Hepatic stellate cell (primary cell): ENCODE data around the gene IFIT1B.
A peak's percentile ranks its signal among the peaks of the same experiment; 100 is the strongest.
"Not testable (repeated sequence)": the region's sequence is repeated elsewhere in the genome, so short reads cannot be mapped to it uniquely, and the experiment has no call there.

Source experiments
- DNase-seq: peaks from one replicate; pipeline ENCODE4 v3.0.0; 2011; ENCODE audit warnings: low spot score

Gene IFIT1B

DNA sequence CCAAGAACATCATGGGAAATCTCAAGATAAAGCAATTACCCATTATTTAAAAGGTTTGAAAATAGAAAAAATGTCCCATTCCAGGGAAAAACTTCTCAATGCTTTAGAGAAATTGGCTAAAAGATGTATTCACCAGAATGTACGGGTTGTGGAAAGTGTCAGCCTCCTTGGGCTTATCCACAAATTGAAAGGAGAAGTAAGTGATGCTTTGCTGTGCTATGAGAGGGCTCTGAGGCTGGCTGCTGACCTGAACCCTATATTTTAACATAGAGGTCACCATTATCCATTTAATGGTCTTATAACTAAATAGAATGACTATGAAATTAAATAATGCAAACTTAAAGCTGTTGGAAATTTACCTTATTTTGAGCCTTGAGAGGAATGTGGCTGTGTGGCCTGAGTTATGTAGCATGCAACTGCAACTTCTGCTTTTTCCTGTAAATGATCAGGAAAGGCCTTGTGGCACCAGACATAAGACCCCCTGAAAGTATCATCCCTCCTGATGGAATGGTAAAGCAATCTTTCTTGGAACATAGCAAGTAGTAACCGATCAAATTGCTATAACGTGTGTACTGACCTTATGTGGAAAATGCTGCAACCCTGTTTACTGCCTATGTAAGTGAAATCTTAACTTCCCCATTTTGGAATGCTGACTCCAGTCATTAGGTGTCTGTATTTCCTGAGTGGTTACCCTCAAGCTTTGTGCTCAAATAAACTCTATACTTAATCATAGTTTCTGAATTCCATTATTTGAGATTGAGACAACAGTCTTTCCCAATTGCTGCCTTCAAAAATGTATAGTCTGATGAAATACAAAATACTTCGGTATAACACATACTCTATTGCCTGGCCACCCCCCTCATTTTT is 6.9 kb downstream of the IFIT1B start:
- no peak for DNase-seq

DNA sequence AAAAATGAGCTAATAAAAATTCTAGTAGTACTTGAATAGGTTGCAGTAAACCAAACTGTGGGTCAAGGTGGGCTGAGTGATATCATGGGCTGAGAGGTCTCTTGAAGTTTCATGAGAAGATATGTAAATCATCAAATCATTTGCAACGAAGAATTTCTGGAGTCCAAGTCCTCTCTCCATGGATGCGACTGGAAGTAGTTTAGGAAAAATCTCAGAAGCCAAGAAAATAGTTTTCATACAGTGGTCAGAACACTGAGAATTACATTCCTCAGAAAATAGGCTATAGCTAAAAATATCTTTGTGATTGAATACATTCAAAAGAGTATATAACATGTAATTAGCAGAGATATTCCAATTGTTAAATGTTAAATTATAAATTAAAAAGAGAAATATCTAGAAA is 10.9 kb downstream of the IFIT1B start:
- no peak for DNase-seq

DNA sequence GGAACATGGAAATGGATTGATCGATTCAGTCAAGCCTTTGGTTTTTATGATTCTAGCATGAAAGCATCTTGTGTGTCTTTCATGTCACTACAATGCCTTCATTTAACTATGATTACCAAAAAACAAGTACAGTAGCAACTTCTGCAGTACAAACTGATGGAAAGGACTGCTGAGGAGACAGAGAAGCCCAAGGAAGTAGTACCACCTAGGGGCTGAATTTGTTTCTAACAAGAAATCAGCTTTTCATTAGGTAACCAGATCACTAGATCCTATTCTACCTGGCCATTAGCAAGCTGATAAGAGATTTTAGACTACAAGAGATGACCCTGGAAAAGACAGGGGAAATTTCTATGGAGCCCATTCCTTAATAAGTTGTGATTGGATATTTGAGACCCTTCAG is 11.4 kb downstream of the IFIT1B start:
- peak; percentile 21 for DNase-seq

DNA sequence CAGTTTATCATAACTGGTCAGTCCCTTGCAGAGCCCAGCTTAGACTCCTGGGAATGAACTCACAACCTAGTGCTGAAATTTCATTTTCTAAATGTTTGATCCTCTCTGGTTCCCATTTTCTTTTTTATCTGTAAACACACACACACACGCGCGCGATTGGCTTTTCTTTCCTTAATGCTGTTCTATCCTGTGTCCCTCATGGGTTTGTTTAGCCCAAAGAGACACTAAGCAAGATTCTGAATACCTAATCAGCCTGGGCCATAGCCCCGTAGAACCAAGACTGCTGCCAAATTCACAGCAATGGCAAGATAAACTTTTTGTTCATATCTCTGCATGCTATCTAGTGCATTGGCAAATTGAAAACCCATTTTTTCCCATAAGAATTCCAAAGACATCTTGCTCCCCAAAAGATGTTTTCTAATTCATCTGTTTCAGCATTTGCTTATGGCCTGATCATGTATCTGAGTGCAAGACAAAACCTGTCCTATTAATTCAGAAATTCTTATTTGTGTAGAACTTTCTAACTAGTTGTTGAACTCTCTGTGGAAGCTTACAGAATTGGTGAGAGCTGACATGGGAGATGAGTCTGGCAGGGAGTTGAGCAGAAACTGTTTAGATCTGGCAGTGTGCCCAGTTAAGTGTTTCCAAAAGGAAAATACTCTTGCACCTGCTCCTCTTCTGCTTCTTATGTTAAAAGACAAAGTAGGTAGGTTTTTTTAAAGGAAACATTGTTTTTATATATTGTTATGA is 12.8 kb downstream of the IFIT1B start:
- no peak for DNase-seq

- not testable (repeated sequence) for DNase-seq
Observed at GRCh38 chr10:89391226-89391576, 13.3 kb downstream of the IFIT1B start.

DNA sequence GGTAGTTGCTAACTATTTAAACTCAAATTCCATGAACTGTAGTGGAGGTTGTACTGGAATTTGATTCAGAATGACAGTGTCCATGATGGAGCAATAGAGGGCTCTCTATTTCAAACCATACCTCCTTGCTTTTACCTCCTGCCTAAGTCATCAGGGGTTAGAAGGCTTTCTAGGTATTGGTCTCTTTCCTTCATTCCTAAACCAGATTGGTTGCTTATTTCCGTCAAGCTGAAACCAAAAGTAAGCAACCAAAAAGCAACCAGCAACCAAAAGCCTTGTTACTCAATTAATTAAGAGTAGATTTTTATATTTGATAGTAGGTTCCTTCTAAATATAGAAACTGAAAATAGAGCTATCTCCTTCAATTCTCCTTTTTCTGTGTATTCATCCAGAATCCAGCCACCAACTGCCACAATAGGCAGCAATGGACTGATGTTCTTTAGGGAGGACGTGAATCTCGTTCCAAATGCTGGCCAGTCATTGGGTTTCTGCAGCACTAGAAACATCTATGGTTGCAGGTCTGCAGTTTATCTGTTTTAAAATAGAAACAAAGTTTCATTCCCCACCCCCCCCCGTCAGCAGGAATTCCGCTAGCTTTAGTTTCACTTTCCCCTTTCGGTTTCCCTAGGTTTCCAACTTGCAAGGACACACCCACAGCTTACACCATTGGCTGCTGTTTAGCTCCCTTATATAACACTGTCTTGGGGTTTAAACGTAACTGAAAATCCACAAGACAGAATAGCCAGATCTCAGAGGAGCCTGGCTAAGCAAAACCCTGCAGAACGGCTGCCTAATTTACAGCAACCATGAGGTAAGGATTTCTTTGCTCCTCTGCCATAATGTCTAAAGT is 14.3 kb downstream of the IFIT1B start, which contains the start of gene IFIT1:
Gene IFIT1 (plus strand): TSS at position 717 of the 850 bp plus-strand sequence. CDS start 90 bp downstream, at position 807.
- peak; percentile 67 for DNase-seq

- peak; percentile 53 for DNase-seq
Observed at GRCh38 chr10:89392974-89393373, 15.1 kb downstream of the IFIT1B start.

DNA sequence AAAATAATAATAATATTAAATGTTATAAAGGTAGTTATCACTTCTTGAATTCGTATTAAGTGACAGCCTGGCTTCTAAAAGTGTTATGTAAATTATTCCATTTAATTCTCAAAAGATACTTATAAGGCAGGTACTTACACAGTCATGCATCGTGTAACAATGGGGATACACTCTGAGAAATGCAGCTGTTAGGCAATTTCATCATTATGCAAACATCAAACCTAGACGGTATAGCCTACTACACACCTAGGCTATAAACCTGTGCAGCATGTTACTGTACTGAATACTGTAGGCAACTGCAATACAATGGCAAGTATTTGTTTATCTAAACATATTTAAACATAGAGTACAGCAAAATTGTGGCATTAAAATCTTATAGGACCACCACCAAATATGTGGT is 16.0 kb downstream of the IFIT1B start:
- DNase-seq, result no peak

- DNase-seq, result no peak
Observed at GRCh38 chr10:89395141-89395540, 17.3 kb downstream of the IFIT1B start.

- DNase-seq, result peak; percentile 11
Observed at GRCh38 chr10:89398003-89398749, 20.3 kb downstream of the IFIT1B start.

DNA sequence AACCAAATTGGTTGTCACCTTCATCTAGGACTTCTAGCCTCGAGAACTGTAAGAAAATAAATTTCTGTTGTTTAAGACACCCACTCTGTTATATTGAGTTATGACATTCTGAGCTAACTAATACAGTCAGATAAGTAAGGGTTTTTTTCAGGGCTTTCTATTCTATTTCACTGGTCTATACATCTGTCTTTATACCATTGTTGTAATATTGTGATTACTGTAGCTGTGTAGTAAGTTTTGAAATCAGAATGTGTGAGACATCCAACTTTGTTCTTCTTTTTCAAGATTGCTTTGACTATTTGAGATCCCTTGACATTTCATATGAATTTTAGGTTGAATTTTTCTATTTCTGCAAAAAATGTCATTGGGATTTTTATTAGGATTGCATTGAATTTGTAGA is 22.1 kb downstream of the IFIT1B start:
- DNase-seq, result no peak

DNA sequence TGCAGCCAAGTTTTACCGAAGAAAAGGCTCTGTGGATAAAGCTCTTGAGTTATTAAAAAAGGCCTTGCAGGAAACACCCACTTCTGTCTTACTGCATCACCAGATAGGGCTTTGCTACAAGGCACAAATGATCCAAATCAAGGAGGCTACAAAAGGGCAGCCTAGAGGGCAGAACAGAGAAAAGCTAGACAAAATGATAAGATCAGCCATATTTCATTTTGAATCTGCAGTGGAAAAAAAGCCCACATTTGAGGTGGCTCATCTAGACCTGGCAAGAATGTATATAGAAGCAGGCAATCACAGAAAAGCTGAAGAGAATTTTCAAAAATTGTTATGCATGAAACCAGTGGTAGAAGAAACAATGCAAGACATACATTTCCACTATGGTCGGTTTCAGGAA is 25.2 kb downstream of the IFIT1B start:
- DNase-seq, result no peak

- DNase-seq, result no peak
Observed at GRCh38 chr10:89404104-89405047, 26.5 kb downstream of the IFIT1B start.

DNA sequence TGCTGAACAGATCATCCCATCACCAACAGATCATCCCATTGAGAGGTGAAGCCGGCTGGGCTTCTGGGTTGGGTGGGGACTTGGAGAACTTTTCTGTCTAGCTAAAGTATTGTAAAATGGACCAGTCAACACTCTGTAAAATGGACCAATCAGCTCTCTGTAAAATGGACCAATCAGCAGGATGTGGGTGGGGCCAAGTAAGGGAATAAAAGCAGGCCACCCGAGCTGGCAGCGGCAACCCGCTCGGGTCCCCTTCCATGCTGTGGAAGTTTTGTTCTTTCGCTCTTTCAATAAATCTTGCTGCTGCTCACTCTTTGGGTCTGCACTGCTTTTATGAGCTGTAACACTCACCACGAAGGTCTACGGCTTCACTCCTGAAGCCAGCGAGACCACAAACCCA is 28.3 kb downstream of the IFIT1B start:
- not testable (repeated sequence) for DNase-seq

DNA sequence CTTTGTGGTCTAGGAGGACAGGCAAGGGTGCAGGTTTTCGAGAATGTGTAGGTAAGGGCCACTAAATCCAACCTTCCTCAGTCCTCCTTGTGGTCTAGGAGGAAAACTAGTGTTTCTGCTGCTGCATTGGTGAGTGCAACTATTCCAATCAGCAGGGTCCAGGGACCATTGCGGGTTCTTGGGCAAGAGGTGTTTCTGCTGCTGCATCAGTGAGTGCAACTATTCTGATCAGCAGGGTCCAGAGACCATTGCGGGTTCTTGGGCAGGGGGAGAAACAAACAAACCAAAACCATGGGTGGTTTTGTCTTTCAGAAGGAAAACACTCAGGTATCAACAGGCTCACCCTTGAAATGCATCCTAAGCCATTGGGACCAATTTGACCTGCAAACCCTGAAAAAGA is 29.9 kb downstream of the IFIT1B start:
- not testable (repeated sequence) for DNase-seq

GRCh38 chr10:89409282-89409681 is 31.4 kb downstream of the IFIT1B start:
- DNase-seq, result not testable (repeated sequence)

GRCh38 chr10:89410551-89410950 is 32.7 kb downstream of the IFIT1B start:
- DNase-seq, result not testable (repeated sequence)

DNA sequence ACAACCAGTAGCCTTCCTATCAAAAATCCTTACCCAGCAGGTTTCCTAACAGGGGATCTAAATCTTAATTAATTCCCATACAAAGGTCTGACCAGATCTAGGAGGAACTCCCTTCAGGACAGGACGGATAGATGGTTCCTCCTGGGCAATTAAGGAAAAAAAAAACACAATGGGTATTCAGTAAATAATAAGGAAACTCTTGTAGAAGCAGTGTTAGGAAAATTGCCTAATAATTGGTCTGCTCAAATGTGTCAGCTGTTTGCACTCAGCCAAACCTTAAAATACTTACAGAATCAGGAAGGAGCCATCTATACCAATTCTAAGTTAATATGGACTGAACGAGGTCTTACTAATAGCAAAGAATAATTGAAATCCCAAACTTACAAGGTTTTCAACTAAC is 33.3 kb downstream of the IFIT1B start:
- not testable (repeated sequence) for DNase-seq

GRCh38 chr10:89412276-89412675 is 34.4 kb downstream of the IFIT1B start:
- DNase-seq, result not testable (repeated sequence)

- DNase-seq, result no peak
Observed at GRCh38 chr10:89413398-89413912, 35.6 kb downstream of the IFIT1B start.
